ENCODE data around the gene BASP1.
"Not testable (repeated sequence)": the region's sequence is repeated elsewhere in the genome, so short reads cannot be mapped to it uniquely, and the experiment has no call there.

BASP1 gene

DNA sequence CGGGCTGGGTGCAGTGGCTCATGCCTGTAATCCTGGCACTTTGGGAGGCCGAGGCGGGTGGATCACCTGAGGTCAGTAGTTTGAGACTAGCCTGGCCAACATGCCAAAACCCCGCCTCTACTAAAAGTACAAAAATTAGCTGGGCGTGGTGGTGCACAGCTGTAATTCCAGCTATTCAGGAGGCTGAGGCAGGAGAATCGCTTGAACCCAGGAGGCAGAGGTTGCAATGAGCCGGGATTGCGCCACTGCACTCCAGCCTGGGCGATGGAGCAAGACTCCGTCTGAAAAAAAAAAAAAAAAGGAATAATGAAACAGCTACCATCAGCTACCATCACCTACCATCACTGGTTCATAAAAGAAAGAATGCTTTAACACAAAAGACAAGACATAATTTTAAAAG lies 25.9 kb upstream of the BASP1 start:
- not testable (repeated sequence) for H3K9me3 ChIP-seq (ENCODE audit: control insufficient read depth, insufficient read depth, low read length); H3K4me1 ChIP-seq (ENCODE audit: control insufficient read depth, insufficient read depth, low read length); DNase-seq (ENCODE audit: low read depth, low spot score); H3K36me3 ChIP-seq (ENCODE audit: control insufficient read depth, insufficient read depth, low read length); H3K27ac ChIP-seq (ENCODE audit: low read length); H3K4me3 ChIP-seq (ENCODE audit: low read length); H3K27me3 ChIP-seq (ENCODE audit: control insufficient read depth, insufficient read depth, low read length)
- no CpG with 5 or more reads among the region's 10 CpGs for WGBS (ENCODE audit: insufficient coverage, insufficient read length)

DNA sequence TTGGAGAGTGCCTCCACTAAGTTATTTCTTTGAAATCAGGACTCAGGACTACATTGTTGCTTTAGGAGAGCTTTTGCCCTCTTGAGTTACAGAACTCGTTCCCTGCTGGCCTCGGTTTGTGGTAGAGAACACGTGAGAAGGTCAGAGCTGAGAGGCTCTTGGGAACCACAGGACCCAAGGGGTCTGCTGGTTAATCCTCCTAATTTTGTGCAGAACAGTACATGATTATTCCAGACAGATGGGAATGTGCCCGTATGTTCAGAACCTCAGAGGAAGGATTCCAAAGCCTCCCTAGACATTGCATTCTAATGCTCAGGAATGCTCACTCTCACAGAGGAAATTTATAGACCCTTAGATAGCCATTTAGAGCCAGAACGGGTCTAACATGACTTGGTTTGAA lies 25.2 kb upstream of the BASP1 start:
- no CpG with 5 or more reads among the region's 5 CpGs for WGBS (ENCODE audit: insufficient coverage, insufficient read length)
- Histone ChIP-seq H3K36me3 (ENCODE audit: control insufficient read depth, insufficient read depth, low read length) (no peaks in the 10 kb centered on the region), H3K27me3 (ENCODE audit: control insufficient read depth, insufficient read depth, low read length) (no peaks in the 10 kb centered on the region), H3K9me3 (ENCODE audit: control insufficient read depth, insufficient read depth, low read length) (no peaks in the 10 kb centered on the region), H3K27ac (ENCODE audit: low read length) (no peak overlapping the region), H3K4me3 (ENCODE audit: low read length) (no peak overlapping the region), H3K4me1 (ENCODE audit: control insufficient read depth, insufficient read depth, low read length) (peaks cover 1% of the 10 kb centered on the region; the same call in 1 of the 2 replicates)
- DNase-seq (ENCODE audit: low read depth, low spot score): no peak

DNA sequence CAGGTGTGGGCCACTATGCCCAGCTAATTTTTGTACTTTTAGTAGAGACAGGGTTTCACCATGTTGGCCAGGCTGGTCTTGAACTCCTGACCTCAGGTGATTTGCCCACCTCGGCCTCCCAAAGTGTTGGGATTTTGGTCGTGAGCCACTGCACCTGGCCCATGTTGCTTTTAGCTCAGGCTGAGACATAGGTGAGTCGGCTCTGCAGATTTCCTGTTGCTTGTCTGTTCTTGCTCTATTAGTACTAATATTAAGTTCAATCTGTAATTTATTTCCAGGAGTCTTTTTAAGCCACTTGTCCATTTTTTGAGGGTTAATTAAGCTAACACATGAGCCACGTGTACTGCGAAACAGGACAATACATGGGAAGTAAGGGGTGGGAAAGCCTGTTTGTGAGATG lies 21.4 kb upstream of the BASP1 start:
- no peaks in the 10 kb centered on the region for H3K27me3 ChIP-seq (ENCODE audit: control insufficient read depth, insufficient read depth, low read length)
- H3K9me3 ChIP-seq (ENCODE audit: control insufficient read depth, insufficient read depth, low read length): no peaks in the 10 kb centered on the region
- H3K4me1 ChIP-seq (ENCODE audit: control insufficient read depth, insufficient read depth, low read length): no peaks in the 10 kb centered on the region
- no peak overlapping the region for H3K27ac ChIP-seq (ENCODE audit: low read length)
- no peaks in the 10 kb centered on the region for H3K36me3 ChIP-seq (ENCODE audit: control insufficient read depth, insufficient read depth, low read length)
- H3K4me3 ChIP-seq (ENCODE audit: low read length): no peak overlapping the region
- no peak for DNase-seq (ENCODE audit: low read depth, low spot score)
- WGBS (ENCODE audit: insufficient coverage, insufficient read length): no CpG with 5 or more reads among the region's 5 CpGs

DNA sequence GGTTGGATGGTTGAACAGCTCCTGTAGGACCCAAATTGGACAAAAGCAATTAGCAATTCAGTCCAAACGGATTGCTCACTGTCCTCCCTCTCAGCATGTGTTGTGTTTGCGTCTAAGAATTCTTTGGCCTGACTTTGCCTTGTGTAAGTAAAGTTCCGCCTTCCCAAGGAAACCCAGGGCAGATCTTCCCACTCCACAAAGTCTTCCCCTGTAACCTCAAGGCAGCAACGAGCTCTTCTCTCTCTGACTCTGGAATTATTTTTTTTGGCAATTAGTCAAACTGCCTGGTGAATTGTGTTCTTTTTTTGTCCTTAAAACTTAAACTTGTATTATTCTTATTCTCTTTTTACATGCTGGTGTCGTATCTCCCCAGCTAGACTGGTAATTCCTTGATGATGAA lies 20.7 kb upstream of the BASP1 start:
- DNase-seq (ENCODE audit: low read depth, low spot score): no peak
- Histone ChIP-seq H3K4me3 (ENCODE audit: low read length) (no peak overlapping the region), H3K9me3 (ENCODE audit: control insufficient read depth, insufficient read depth, low read length) (no peaks in the 10 kb centered on the region), H3K36me3 (ENCODE audit: control insufficient read depth, insufficient read depth, low read length) (no peaks in the 10 kb centered on the region), H3K27ac (ENCODE audit: low read length) (no peak overlapping the region), H3K27me3 (ENCODE audit: control insufficient read depth, insufficient read depth, low read length) (no peaks in the 10 kb centered on the region), H3K4me1 (ENCODE audit: control insufficient read depth, insufficient read depth, low read length) (no peaks in the 10 kb centered on the region)
- no CpG with 5 or more reads among the region's 5 CpGs for WGBS (ENCODE audit: insufficient coverage, insufficient read length)

DNA sequence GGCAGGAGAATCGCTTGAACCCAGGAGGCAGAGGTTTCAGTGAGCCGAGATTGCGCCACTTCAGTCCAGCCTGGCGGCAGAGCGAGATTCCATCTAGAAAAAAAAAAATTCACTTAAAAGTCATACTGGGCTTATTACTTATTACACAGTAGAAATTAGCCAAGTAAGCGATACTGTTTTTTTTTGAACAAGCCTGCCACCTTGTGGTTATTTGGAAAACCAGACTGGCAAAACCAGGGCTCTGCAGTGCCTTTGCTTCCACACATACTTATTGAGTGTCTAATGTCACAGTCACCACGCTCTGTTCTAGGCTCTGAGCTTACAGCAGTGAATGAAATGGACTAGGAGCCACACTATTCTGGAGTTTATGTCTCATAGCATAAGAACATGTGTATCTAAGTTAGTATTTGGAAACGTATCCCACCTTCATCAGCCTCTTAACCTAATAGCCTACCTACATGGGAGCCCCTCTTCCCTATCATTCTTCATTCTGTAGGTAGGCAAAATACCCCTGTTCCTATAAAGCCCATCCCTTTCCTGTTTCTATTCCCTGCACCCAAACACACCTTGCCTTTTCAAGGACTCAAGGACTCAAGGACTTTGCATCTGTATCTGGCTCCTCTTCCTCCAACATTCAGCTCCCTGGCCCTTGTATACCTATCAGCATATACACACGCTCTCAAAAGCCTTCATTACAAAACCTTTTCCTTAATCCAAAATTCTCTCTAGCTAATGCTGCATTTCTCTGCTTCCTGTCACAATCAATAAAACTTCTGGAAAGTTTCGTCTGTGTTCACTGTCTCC lies 13.9 kb upstream of the BASP1 start:
- WGBS (ENCODE audit: insufficient coverage, insufficient read length): 100% methylated on average over 1 of the region's 10 CpGs
- H3K9me3 ChIP-seq (ENCODE audit: control insufficient read depth, insufficient read depth, low read length): no peaks in the 10 kb centered on the region

DNA sequence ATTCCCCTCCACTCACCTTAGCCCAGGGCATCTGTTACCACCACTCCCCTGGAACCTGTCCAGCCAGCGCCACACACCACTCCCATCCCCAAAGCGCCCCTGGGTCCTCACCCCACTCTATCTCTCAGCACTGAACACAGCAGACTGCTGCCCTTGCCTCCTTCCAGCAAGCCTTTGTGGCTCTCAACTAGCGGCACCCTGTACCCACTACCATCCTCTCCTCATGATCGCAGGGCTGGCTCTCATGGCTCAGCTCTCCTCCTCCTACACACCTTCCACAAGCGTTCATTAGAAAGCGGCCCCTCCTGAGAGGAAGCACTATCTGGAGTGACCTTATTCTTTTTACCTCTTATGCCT lies 13.3 kb upstream of the BASP1 start:
- H3K27me3 ChIP-seq (ENCODE audit: control insufficient read depth, insufficient read depth, low read length): no peaks in the 10 kb centered on the region
- no peak overlapping the region for H3K4me3 ChIP-seq (ENCODE audit: low read length)
- no peaks in the 10 kb centered on the region for H3K9me3 ChIP-seq (ENCODE audit: control insufficient read depth, insufficient read depth, low read length)
- H3K27ac ChIP-seq (ENCODE audit: low read length): no peak overlapping the region
- DNase-seq (ENCODE audit: low read depth, low spot score): no peak
- H3K4me1 ChIP-seq (ENCODE audit: control insufficient read depth, insufficient read depth, low read length): 0 out of 2 replicates have a peak, but pooled peaks cover 1% of the 10 kb centered on the region
- no CpG with 5 or more reads among the region's 6 CpGs for WGBS (ENCODE audit: insufficient coverage, insufficient read length)
- H3K36me3 ChIP-seq (ENCODE audit: control insufficient read depth, insufficient read depth, low read length): no peaks in the 10 kb centered on the region

More for the DNA sequence above, 13.9 kb upstream of the BASP1 start:
- no peak overlapping the region for H3K4me3 ChIP-seq (ENCODE audit: low read length)
- no peak for DNase-seq (ENCODE audit: low read depth, low spot score)
- H3K4me1 ChIP-seq (ENCODE audit: control insufficient read depth, insufficient read depth, low read length): 0 out of 2 replicates have a peak, but pooled peaks cover 1% of the 10 kb centered on the region
- no peaks in the 10 kb centered on the region for H3K27me3 ChIP-seq (ENCODE audit: control insufficient read depth, insufficient read depth, low read length)
- no peaks in the 10 kb centered on the region for H3K36me3 ChIP-seq (ENCODE audit: control insufficient read depth, insufficient read depth, low read length)
- no peak overlapping the region for H3K27ac ChIP-seq (ENCODE audit: low read length)

DNA sequence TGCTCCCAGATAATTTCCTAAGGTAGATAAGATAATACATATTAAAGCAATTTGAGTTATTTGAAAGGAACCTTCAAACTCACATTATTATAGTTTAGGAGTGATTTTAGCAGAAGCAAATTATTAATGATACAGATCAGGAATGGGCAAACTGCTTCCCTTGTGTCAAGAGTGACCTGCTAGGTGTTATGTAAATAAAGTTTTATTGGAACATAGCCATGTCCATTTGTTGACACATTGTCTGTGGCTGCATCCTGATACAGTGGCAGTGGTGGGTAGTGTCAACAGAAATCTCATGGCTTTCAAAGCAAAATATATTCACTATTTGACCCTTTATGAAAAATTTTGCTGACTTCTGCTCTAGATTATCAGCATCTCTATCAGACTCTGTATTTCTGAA lies 11.4 kb upstream of the BASP1 start:
- Histone ChIP-seq H3K9me3 (ENCODE audit: control insufficient read depth, insufficient read depth, low read length) (no peaks in the 10 kb centered on the region), H3K4me3 (ENCODE audit: low read length) (no peak overlapping the region), H3K27me3 (ENCODE audit: control insufficient read depth, insufficient read depth, low read length) (no peaks in the 10 kb centered on the region), H3K36me3 (ENCODE audit: control insufficient read depth, insufficient read depth, low read length) (no peaks in the 10 kb centered on the region), H3K4me1 (ENCODE audit: control insufficient read depth, insufficient read depth, low read length) (0 out of 2 replicates have a peak, but pooled peaks cover 1% of the 10 kb centered on the region), H3K27ac (ENCODE audit: low read length) (no peak overlapping the region)
- no peak for DNase-seq (ENCODE audit: low read depth, low spot score)

DNA sequence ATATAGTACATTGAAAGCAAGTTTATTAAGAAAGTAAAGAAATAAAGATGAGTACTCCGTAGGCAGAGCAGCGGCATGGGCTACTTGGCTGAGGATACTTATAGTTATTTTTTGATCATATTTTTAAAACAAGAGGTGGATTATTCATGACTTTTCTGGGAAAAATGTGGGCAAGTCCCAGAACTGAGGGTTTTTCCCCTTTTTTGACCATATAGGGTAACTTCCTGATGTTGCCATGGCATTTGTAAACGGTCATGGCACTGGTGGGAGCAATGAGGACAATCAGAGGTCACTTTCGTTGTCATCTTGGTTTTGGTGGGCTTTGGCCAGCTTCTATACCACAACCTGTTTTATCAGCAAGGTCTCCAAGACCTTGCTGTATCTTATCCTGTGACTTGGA lies 5.2 kb upstream of the BASP1 start:
- Histone ChIP-seq H3K4me1 (ENCODE audit: control insufficient read depth, insufficient read depth, low read length) (no peaks in the 10 kb centered on the region), H3K27me3 (ENCODE audit: control insufficient read depth, insufficient read depth, low read length) (no peaks in the 10 kb centered on the region), H3K27ac (ENCODE audit: low read length) (no peak overlapping the region), H3K36me3 (ENCODE audit: control insufficient read depth, insufficient read depth, low read length) (no peaks in the 10 kb centered on the region), H3K4me3 (ENCODE audit: low read length) (no peak overlapping the region), H3K9me3 (ENCODE audit: control insufficient read depth, insufficient read depth, low read length) (no peaks in the 10 kb centered on the region)
- DNase-seq (ENCODE audit: low read depth, low spot score): no peak
- no CpG with 5 or more reads among the region's 4 CpGs for WGBS (ENCODE audit: insufficient coverage, insufficient read length)

DNA sequence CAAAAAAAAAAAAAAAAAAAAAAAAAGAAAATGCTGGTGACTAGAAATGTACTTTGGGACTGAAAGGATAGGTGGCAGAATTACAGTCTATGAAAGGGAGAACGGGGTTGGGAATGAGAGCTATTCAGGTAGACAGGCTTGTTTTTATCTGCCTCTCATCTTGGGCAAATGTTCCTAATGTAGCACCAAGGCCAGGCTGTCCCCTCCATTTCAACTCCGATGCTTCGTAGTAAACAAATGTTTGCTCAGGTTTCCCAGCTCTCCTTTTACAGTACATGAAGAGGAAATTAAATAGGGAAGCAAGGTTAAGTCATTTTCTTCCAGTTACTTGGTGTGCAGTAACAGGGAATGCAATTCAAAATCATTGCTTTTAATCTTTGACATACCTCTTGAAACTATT lies 4.4 kb upstream of the BASP1 start:
- Histone ChIP-seq H3K4me3 (ENCODE audit: low read length) (no peak overlapping the region), H3K27ac (ENCODE audit: low read length) (no peak overlapping the region), H3K36me3 (ENCODE audit: control insufficient read depth, insufficient read depth, low read length) (no peaks in the 10 kb centered on the region), H3K27me3 (ENCODE audit: control insufficient read depth, insufficient read depth, low read length) (no peaks in the 10 kb centered on the region), H3K4me1 (ENCODE audit: control insufficient read depth, insufficient read depth, low read length) (no peaks in the 10 kb centered on the region), H3K9me3 (ENCODE audit: control insufficient read depth, insufficient read depth, low read length) (no peaks in the 10 kb centered on the region)
- no CpG with 5 or more reads among the region's 3 CpGs for WGBS (ENCODE audit: insufficient coverage, insufficient read length)
- DNase-seq (ENCODE audit: low read depth, low spot score): no peak

DNA sequence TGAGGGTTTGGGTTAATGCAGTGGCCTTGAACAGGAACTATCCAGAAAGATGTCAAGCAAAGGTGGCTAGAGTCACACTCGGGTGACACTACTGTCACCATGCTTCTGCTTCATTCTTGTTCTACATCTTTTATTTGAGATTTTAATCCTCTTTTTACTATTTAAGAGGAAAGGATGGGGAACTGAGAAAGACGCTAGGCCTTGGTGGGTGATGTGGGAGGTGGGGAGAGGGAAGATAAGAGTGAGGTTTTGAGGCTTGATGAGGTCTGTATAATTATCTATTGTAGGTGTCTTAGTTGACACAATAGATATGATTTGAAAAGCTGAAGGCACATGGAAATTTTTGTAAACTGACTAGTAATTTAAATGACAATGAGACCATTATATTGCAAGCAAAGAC lies 3.5 kb upstream of the BASP1 start:
- H3K27ac ChIP-seq (ENCODE audit: low read length): no peak overlapping the region

DNA sequence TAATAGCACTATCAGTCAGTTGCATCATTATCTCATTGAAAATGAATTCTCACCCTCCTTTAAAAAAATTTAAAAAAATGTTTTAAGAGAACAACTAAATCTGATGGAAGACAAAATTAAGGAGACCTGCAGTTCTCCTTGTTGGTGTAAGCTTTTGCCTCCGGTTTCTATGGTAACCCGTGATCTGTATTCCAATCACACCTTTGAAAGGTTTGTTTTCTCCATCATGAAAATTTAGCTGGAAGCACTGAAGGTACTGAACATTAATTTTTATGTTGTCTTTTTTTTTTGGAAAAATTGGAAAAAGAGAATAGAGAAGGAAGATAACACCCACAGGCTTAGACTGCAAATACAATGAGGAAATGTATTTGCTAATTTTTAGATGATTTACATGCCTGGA lies 2.5 kb upstream of the BASP1 start:
- no peak overlapping the region for H3K27ac ChIP-seq (ENCODE audit: low read length)
- DNase-seq (ENCODE audit: low read depth, low spot score): no peak
- no peak overlapping the region for H3K4me3 ChIP-seq (ENCODE audit: low read length)
- no peaks in the 10 kb centered on the region for H3K4me1 ChIP-seq (ENCODE audit: control insufficient read depth, insufficient read depth, low read length)
- H3K36me3 ChIP-seq (ENCODE audit: control insufficient read depth, insufficient read depth, low read length): no peaks in the 10 kb centered on the region
- H3K9me3 ChIP-seq (ENCODE audit: control insufficient read depth, insufficient read depth, low read length): no peaks in the 10 kb centered on the region
- no CpG with 5 or more reads among the region's 2 CpGs for WGBS (ENCODE audit: insufficient coverage, insufficient read length)
- H3K27me3 ChIP-seq (ENCODE audit: control insufficient read depth, insufficient read depth, low read length): no peaks in the 10 kb centered on the region

More for the DNA sequence above, 3.5 kb upstream of the BASP1 start:
- Histone ChIP-seq H3K9me3 (ENCODE audit: control insufficient read depth, insufficient read depth, low read length) (no peaks in the 10 kb centered on the region), H3K36me3 (ENCODE audit: control insufficient read depth, insufficient read depth, low read length) (no peaks in the 10 kb centered on the region), H3K4me1 (ENCODE audit: control insufficient read depth, insufficient read depth, low read length) (no peaks in the 10 kb centered on the region), H3K27me3 (ENCODE audit: control insufficient read depth, insufficient read depth, low read length) (no peaks in the 10 kb centered on the region), H3K4me3 (ENCODE audit: low read length) (no peak overlapping the region)
- 100% methylated on average over 1 of the region's 2 CpGs for WGBS (ENCODE audit: insufficient coverage, insufficient read length)
- no peak for DNase-seq (ENCODE audit: low read depth, low spot score)

Measured in iPS DF 6.9 (cell line).